Neural cell (in vitro differentiated cells): Measurements from ENCODE around the gene UGT2B7. TPM values are rescaled to one million over a fixed set of nuclear protein-coding genes. Genes with fewer than 3 reads are reported as not detected.

Experiments used
- H2AFZ ChIP-seq: fragments of 200-600, 300-800 bp; sonication (generic), shearing (Covaris generic); 2 replicates; pipeline ENCODE4 v1.6.0; 2014; ENCODE audit warnings: low read depth, mild to moderate bottlenecking, antibody characterized with exemption, low read length, moderate library complexity
- H3F3A ChIP-seq: fragments of 200-600 bp; shearing (Covaris generic); 2 replicates; pipeline ENCODE4 v1.6.1; 2016; ENCODE audit warnings: mild to moderate bottlenecking, moderate library complexity, mixed read lengths, antibody characterized with exemption, low read length; ENCODE audit not compliant: insufficient read depth, poor library complexity, severe bottlenecking
- H3K27ac ChIP-seq: fragments of 200-600, 300-800 bp; sonication (generic), shearing (Covaris generic); 2 replicates; pipeline ENCODE4 v1.5.1; 2014; ENCODE audit warnings: mild to moderate bottlenecking, low read length, moderate library complexity
- H3K27me3 ChIP-seq: fragments of 300-800, 200-600 bp; sonication (generic), shearing (Covaris generic); 2 replicates; pipeline ENCODE4 v1.6.0; 2014; ENCODE audit warnings: mild to moderate bottlenecking, low read depth, low read length, moderate library complexity; ENCODE audit not compliant: insufficient read depth
- H3K36me3 ChIP-seq: fragments of 300-800, 200-600 bp; sonication (generic), shearing (Covaris generic); 2 replicates; pipeline ENCODE4 v1.5.1; 2014; ENCODE audit warnings: mild to moderate bottlenecking, antibody characterized with exemption, low read length, moderate library complexity; ENCODE audit not compliant: insufficient read depth
- H3K4me2 ChIP-seq: fragments of 300-800, 200-600 bp; sonication (generic), shearing (Covaris generic); 2 replicates; pipeline ENCODE4 v1.6.0; 2014; ENCODE audit warnings: mild to moderate bottlenecking, low read length
- H3K4me3 ChIP-seq: fragments of 300-800, 200-600 bp; sonication (generic), shearing (Covaris generic); 2 replicates; pipeline ENCODE4 v1.5.1; 2014; ENCODE audit warnings: mild to moderate bottlenecking, low read length, moderate library complexity
- H3K79me2 ChIP-seq: fragments of 200-600 bp; shearing (Covaris generic); replicated peaks from 2 replicates; pipeline ENCODE4 v1.6.0; 2014; ENCODE audit warnings: mild to moderate bottlenecking, low read length, moderate library complexity; ENCODE audit not compliant: insufficient read depth
- H3K9ac ChIP-seq: fragments of 300-800, 200-600 bp; sonication (generic), shearing (Covaris generic); 2 replicates; pipeline ENCODE4 v1.6.1; 2016; ENCODE audit warnings: mild to moderate bottlenecking, low read length, mixed read lengths
- H3K9me2 ChIP-seq: fragments of 200-600 bp; shearing (Covaris generic); 2 replicates; pipeline ENCODE4 v1.6.1; 2016; ENCODE audit warnings: mild to moderate bottlenecking, low read length, mixed read lengths; ENCODE audit not compliant: insufficient read depth
- H3K9me3 ChIP-seq: fragments of 200-600, 300-800 bp; sonication (generic), shearing (Covaris generic); 2 replicates; pipeline ENCODE4 v1.6.1; 2016; ENCODE audit warnings: mild to moderate bottlenecking, mixed run types, low read length, moderate library complexity, mixed read lengths
- H4K20me1 ChIP-seq: fragments of 200-600 bp; shearing (Covaris generic); 2 replicates; pipeline ENCODE4 v1.6.1; 2016; ENCODE audit warnings: mild to moderate bottlenecking, mixed run types; ENCODE audit not compliant: insufficient read depth
- CTCF ChIP-seq: fragments of 450-650 bp; IDR thresholded peaks from 2 replicates; pipeline ENCODE4 v1.5.1; 2014; ENCODE audit warnings: antibody characterized with exemption, mild to moderate bottlenecking, moderate library complexity; ENCODE audit not compliant: poor library complexity, severe bottlenecking
- EP300 ChIP-seq: fragments of 450-650 bp; conservative IDR thresholded peaks from 2 replicates; pipeline ENCODE4 v1.6.1; 2014; ENCODE audit warnings: antibody characterized with exemption, mild to moderate bottlenecking, moderate library complexity; ENCODE audit not compliant: poor library complexity, severe bottlenecking
- EZH2 ChIP-seq: fragments of 200-600, 300-800 bp; shearing (Covaris generic), sonication (generic); IDR thresholded peaks from 2 replicates; pipeline ENCODE4 v1.6.1; 2014; ENCODE audit warnings: antibody characterized with exemption, low read length, borderline replicate concordance, mild to moderate bottlenecking; ENCODE audit not compliant: insufficient read depth, poor library complexity, severe bottlenecking
- MXI1 ChIP-seq: fragments of 450-650 bp; conservative IDR thresholded peaks from 2 replicates; pipeline ENCODE4 v1.6.1; 2014; ENCODE audit warnings: antibody characterized with exemption, mild to moderate bottlenecking; ENCODE audit not compliant: poor library complexity, severe bottlenecking
- POLR2AphosphoS5 ChIP-seq: IDR thresholded peaks from 2 replicates; pipeline ENCODE4 v1.6.1; 2012
- RAD21 ChIP-seq: fragments of 450-650 bp; conservative IDR thresholded peaks from 2 replicates; pipeline ENCODE4 v1.6.1; 2014; ENCODE audit warnings: antibody characterized with exemption, mild to moderate bottlenecking, moderate library complexity
- REST ChIP-seq: IDR thresholded peaks from 2 replicates; pipeline ENCODE4 v1.6.1; 2012; ENCODE audit warnings: borderline replicate concordance
- SMC3 ChIP-seq: fragments of 450-650 bp; conservative IDR thresholded peaks from 2 replicates; pipeline ENCODE4 v1.6.1; 2014; ENCODE audit warnings: antibody characterized with exemption, mild to moderate bottlenecking, moderate library complexity; ENCODE audit not compliant: poor library complexity
- TAF1 ChIP-seq: IDR thresholded peaks from 2 replicates; pipeline ENCODE4 v1.6.1; 2012; ENCODE audit warnings: low read depth
- polyA plus RNA-seq: library from polyadenylated mRNA; depleted of rRNA; stranded (reverse); fragments of >200 nt; gene quantifications from 2 replicates; pipeline ENCODE4 v1.2.3, GENCODE V29; 2014

UGT2B7 gene
- polyA plus RNA-seq, 1 donor from 2014 or later: not detected

- Histone ChIP-seq H3K9me3 (no peaks in the 10 kb centered on the region), H2AFZ (no peak overlapping the region), H3K9me2 (no peaks in the 10 kb centered on the region), H3K36me3 (no peaks in the 10 kb centered on the region), H3K9ac (no peak overlapping the region), H3K27ac (no peak overlapping the region), H4K20me1 (no peaks in the 10 kb centered on the region), H3K27me3 (no peaks in the 10 kb centered on the region), H3F3A (no peaks in the 10 kb centered on the region), H3K79me2 (no peaks in the 10 kb centered on the region), H3K4me2 (no peak overlapping the region), H3K4me3 (no peak overlapping the region)
- TF ChIP-seq EZH2 (no peak), TAF1 (no peak), RAD21 (no peak)
Measured at GRCh38 chr4:69141320-69141719, 45.0 kb downstream of the UGT2B7 start.

- H3K9me3 ChIP-seq: no peaks in the 10 kb centered on the region
- H2AFZ ChIP-seq: no peak overlapping the region
- H3K79me2 ChIP-seq: no peaks in the 10 kb centered on the region
Measured at GRCh38 chr4:69147334-69147733, 51.1 kb downstream of the UGT2B7 start.

More at GRCh38 chr4:69147334-69147733, 51.1 kb downstream of the UGT2B7 start:
- Histone ChIP-seq H3K27ac (no peak overlapping the region), H4K20me1 (no peaks in the 10 kb centered on the region), H3K36me3 (no peaks in the 10 kb centered on the region), H3K9ac (no peak overlapping the region), H3K9me2 (no peaks in the 10 kb centered on the region), H3F3A (no peaks in the 10 kb centered on the region), H3K4me2 (no peak overlapping the region), H3K27me3 (no peaks in the 10 kb centered on the region), H3K4me3 (no peak overlapping the region)
- TF ChIP-seq POLR2AphosphoS5: no peak
- no peak for TF ChIP-seq REST
- TF ChIP-seq RAD21: no peak
- TF ChIP-seq EP300: no peak
- no peak for TF ChIP-seq TAF1
- TF ChIP-seq SMC3: no peak
- no peak for TF ChIP-seq MXI1
- no peak for TF ChIP-seq EZH2
- no peak for TF ChIP-seq CTCF
